ENCODE results near the gene NELFB. TPM values are rescaled to one million over a fixed set of nuclear protein-coding genes. Genes with fewer than 3 reads are reported as not detected.

The NELFB gene
- total RNA-seq, 1 experiment from 2014 or later, result 71.7 TPM

GRCh38 chr9:137281345-137282116, 26.4 kb downstream of the NELFB start:
- no peak overlapping the region for H4K91ac ChIP-seq (ENCODE audit: insufficient read length, low read depth, low read length)
- H3K4me2 ChIP-seq (ENCODE audit: insufficient read depth, insufficient read length, low read length), result peak overlapping the region; percentile 38
- peaks cover 21% of the 10 kb centered on the region for H3K27me3 Mint-ChIP-seq (ENCODE audit: low read depth)
- H2BK12ac ChIP-seq (ENCODE audit: insufficient read length, low read depth, low read length), result no peak overlapping the region
- H3K9ac ChIP-seq (ENCODE audit: extremely low read depth, insufficient read length, low read length), result no peak overlapping the region
- no peak overlapping the region for H2BK20ac ChIP-seq (ENCODE audit: low read depth, low read length, poor library complexity, severe bottlenecking)
- no CpG with 5 or more reads among the region's 39 CpGs for WGBS (ENCODE audit: extremely low coverage, insufficient read length, low lambda C conversion rate)
- no peak overlapping the region for H2BK5ac ChIP-seq (ENCODE audit: insufficient read length, low read length)
- H4K5ac ChIP-seq (ENCODE audit: insufficient read length, low read depth, low read length), result no peak overlapping the region
- no peak overlapping the region for H3K23ac ChIP-seq (ENCODE audit: insufficient read length, low read depth, low read length)
- no peak overlapping the region for H4K8ac ChIP-seq (replicated peaks; ENCODE audit: insufficient read length, low read depth, low read length)
- no peaks in the 10 kb centered on the region for H3K9me3 ChIP-seq (ENCODE audit: control insufficient read depth, low read depth, low read length)
- no peak overlapping the region for H2AK5ac ChIP-seq (ENCODE audit: insufficient read length, low read length)
- H2AFZ ChIP-seq (ENCODE audit: low read length), result no peak overlapping the region
- peak overlapping the region; percentile 37; the same call in 1 of the 2 replicates for H3K14ac ChIP-seq (ENCODE audit: insufficient read depth, low read length)
- peak overlapping the region; percentile 58 to 77 for H3K4me3 Mint-ChIP-seq
- H3T11ph ChIP-seq (ENCODE audit: low read length), result no peak overlapping the region
- H3K79me2 ChIP-seq (ENCODE audit: insufficient read depth, low read length), result no peaks in the 10 kb centered on the region
- no peaks in the 10 kb centered on the region for H3K4me1 ChIP-seq (ENCODE audit: insufficient read depth, low read length)
- no peaks in the 10 kb centered on the region for H3K79me1 ChIP-seq (ENCODE audit: insufficient read depth, low read depth, low read length, poor library complexity, severe bottlenecking)
- no peak overlapping the region for H3K4ac ChIP-seq (ENCODE audit: low read depth, low read length)
- no peaks in the 10 kb centered on the region for H4K20me1 ChIP-seq (ENCODE audit: control insufficient read depth, insufficient read depth, insufficient read length)
- DNase-seq, result peak; percentile 51
- H3K27me3 ChIP-seq (ENCODE audit: insufficient read depth, low read length), result no peaks in the 10 kb centered on the region
- no peak overlapping the region for H3K18ac ChIP-seq (ENCODE audit: insufficient read length, low read depth, low read length)
- H3K27ac ChIP-seq (ENCODE audit: insufficient read length, low read depth, low read length), result no peak overlapping the region
- no peak for TF ChIP-seq CTCF (conservative IDR thresholded peaks at IDR 0.05)
- H3K9me3 Mint-ChIP-seq, result no peaks in the 10 kb centered on the region; a peak in 2 of 5 replicates
- peaks cover 12% of the 10 kb centered on the region for H3K23me2 ChIP-seq (ENCODE audit: insufficient read length, low read depth, low read length, poor library complexity, severe bottlenecking)
- H2BK120ac ChIP-seq (ENCODE audit: low read depth, low read length, poor library complexity, severe bottlenecking), result no peak overlapping the region
- no peak overlapping the region for H3K27ac Mint-ChIP-seq
- H3K4me1 Mint-ChIP-seq, result peaks cover 7 to 10% of the 10 kb centered on the region in 2 experiments
- H2BK15ac ChIP-seq (ENCODE audit: low read depth, low read length), result no peak overlapping the region; the same call in 1 of the 2 replicates
- no peak overlapping the region for H3K56ac ChIP-seq (ENCODE audit: insufficient read length, low read depth, low read length)
- peaks cover 0 to 1% (median 0%) of the 10 kb centered on the region in 3 experiments; a peak in 1 of 7 replicates for H3K36me3 Mint-ChIP-seq (ENCODE audit: insufficient read depth in 1 of 3, low read depth in 3 of 3)

Data from H9 (cell line).